GM21737 (cell line): ENCODE measurements around the gene NAV2.

Experiments used
- ATAC-seq: cut with Tn5 transposase; IDR thresholded peaks from one replicate; pipeline ENCODE4 v1.9.1; 2021; ENCODE audit warnings: mild to moderate bottlenecking, moderate library complexity; ENCODE audit not compliant: unreplicated experiment

Gene NAV2

DNA sequence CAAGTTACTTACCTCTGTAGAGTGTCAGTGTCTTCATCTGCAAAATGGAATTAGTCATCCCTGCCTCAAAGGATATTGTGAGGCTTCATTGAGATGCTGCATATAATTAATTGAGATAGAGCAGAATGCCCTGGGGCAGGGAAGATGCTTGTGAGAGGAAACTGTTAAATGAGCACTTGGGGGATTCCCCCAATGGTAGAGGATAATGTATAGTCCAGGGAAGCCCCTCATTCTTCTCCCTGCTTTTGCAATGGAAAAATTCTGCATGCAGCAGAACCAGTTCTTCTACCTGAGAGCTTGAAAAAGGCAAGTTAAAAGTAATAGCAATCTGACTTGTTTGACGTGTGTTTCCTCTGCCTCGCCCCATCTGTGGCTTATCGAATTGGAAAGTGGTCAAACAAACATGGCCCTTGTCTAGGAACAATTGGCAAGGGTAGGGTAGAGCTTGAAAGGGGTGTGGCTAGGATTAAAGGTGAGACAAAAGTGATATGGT is 90.9 kb downstream of the NAV2 start:
- ATAC-seq = no peak

- ATAC-seq = no peak
These were observed 92.7 kb downstream of the NAV2 start for GRCh38 chr11:19805376-19805775.

- no peak for ATAC-seq
These were observed 93.2 kb downstream of the NAV2 start for GRCh38 chr11:19805827-19806226.

- no peak for ATAC-seq
These were observed 93.6 kb downstream of the NAV2 start for GRCh38 chr11:19806251-19806650.

DNA sequence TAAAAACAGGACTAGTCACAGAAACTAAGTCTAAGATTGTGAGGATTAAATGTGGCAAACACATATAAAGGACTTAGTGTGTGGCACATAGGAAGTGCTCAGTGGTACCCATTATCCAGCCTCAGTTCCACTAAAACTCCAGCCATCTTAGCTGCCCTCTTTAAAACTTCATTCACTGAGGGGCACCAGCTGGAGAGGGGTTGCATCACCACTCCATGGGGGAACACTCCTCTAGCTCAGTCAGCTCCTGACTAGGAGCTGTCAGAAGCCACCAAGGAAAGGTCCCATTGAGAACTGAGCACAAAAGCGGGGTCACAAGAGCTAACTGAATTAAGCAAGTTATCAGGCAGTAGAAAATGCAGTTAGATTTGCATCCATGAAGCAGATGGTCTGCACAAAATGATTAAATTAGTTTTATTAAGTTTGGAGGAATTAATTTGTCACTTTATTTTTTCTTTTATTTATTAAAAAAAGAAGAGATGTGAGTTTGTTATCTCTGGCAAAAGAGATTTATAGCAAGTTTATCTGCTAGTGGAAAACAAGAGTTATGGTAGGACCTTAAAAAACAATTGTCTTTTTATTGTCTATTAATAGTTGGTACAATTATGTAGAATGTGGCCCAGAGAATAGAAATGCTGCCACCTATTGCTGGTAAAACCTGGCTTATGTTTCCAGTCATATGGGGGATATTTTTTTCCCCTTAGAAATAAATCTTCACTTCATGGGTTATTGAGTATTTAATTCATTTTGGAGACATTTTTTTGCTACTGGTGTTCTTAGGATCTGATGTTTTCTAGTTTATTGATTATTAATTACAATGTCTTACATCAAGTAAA is 95.7 kb downstream of the NAV2 start:
- no peak for ATAC-seq

- no peak for ATAC-seq
These were observed 98.2 kb downstream of the NAV2 start for GRCh38 chr11:19810852-19811251.

DNA sequence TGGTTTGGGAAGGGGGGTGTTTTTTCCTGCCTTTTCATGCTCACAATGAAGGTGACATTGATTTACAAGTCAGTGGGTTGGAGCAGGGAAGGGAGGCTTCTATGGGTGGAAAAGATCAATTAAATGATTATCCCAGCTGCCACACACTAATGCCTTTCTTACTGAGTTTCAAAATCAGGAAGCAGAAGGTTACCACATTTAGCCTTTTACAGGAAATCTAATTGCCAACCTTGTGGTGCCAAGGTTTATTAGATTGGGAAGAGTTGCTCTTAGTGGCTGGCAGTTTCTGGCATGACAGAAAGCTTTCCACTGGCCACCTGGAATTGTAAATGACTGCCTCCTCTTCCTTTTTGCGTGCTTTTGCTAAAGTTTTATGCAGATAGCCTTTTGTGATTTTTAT is 98.7 kb downstream of the NAV2 start:
- no peak for ATAC-seq

DNA sequence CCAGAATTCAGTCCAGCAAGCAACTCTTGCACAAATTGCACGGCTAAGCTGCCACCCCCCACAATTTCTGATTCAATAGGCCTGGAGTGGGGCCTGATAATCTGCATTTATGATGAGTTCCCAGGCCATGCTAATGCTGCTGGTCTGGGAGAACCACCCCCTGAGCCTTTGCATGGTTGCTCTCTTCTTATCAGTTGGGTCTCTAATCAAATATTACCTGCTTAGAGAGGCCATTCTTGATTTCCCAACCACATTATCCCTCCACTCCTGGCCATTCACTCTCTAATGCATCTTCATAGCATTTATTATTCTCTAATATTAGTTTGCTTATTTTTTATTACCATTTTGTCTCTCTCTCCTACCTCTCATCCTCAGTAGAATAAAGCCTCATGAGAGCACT is 99.5 kb downstream of the NAV2 start:
- ATAC-seq = no peak

- ATAC-seq = no peak
These were observed 100.1 kb downstream of the NAV2 start for GRCh38 chr11:19812710-19813109.

- no peak for ATAC-seq
These were observed 100.7 kb downstream of the NAV2 start for GRCh38 chr11:19813158-19813879.

- no peak for ATAC-seq
These were observed 101.8 kb downstream of the NAV2 start for GRCh38 chr11:19814421-19814820.

- no peak for ATAC-seq
These were observed 103.4 kb downstream of the NAV2 start for GRCh38 chr11:19816040-19816439.

GRCh38 chr11:19816817-19817216 is 104.2 kb downstream of the NAV2 start:
- ATAC-seq = no peak

- no peak for ATAC-seq
These were observed 104.7 kb downstream of the NAV2 start for GRCh38 chr11:19817265-19817851.

DNA sequence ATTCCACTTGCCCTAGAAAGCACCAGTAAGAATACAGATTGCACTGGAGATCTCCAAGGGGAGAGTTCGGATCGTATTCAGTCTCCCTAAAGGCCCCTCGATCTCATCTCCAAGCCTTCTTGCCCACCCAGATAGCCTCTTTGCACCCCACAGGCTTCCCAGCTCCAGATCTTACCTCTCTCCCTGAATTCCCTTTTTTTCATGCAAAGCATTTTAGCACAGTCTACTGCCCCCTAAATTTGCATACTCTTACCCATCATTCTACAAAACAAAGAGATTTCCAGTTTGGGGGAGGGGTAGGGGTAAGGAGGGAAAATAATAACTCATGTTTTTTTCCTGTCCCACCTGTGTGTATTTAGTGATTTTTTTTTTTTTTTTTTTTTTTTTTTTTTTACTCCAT is 105.2 kb downstream of the NAV2 start:
- no peak for ATAC-seq

GRCh38 chr11:19818619-19819018 is 106.0 kb downstream of the NAV2 start:
- no peak for ATAC-seq

- ATAC-seq = no peak
These were observed 106.5 kb downstream of the NAV2 start for GRCh38 chr11:19819148-19819547.

DNA sequence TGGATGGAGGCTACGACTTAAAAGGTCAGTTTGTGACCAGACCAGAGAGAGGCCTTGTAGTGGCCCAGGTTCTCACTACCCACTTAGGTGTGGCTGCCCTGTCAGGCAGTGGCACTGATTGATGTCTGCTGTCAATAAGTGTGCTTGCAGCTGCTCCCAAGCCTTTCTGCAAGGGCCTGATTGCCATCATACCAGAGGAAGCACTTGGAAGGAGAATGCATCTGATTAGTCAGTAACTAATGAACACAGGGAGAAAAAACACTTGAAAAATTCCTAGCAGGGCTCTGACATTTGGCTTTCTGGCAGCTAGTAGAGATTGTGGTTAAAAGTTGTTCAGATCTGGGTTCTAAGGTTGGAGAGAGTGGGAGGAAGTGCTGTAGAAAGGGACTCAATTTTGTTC is 107.5 kb downstream of the NAV2 start:
- ATAC-seq = no peak

- no peak for ATAC-seq
These were observed 108.8 kb downstream of the NAV2 start for GRCh38 chr11:19821412-19821875.

GRCh38 chr11:19821993-19822392 is 109.4 kb downstream of the NAV2 start:
- ATAC-seq = no peak

DNA sequence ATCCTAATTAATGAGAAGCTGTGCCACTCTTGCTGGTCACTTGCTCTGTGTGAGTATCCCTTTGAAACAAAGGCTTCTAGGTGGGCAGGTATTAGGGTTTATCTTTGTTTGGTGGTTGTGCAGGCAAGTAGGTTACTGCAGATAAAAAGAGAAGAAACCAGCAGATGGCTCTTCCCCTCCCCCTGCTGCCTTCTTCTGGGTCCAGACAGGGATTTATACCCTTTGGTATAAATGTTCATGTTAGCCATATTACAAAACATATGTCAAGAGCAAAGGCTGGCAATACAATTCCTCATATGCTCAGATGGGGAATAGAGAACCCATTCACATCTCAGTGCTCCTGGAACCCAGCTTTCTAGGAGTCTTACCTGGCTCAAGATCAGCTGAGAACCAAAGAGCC is 109.9 kb downstream of the NAV2 start:
- ATAC-seq = no peak

DNA sequence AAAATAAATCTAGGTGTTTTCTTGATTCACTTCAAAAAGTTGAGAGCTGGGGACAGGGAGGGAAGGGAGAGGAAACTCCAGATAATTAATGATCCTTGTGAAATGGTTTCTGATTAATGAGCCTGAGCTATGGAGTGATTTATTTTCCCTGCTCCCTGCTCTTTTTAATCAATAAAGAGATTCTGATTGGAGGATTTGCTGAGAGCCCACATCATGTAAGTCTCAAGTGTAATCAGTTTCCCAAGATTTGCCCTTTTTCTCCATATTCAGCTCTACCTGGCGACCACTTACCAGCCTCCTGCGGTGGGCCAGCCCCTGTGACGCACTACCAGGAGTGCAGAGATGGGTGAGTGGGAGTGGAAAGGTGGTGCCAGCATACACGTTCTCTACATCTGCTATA is 114.0 kb downstream of the NAV2 start:
- no peak for ATAC-seq
